Glomerular endothelial cell (primary cell): ENCODE data around the gene UBD. TPM values are rescaled to one million over a fixed set of nuclear protein-coding genes. Genes with fewer than 3 reads are reported as not detected.

ENCODE experiments used
- DNase-seq: peaks from one replicate; pipeline ENCODE4 v3.0.0-alpha.2; 2011; ENCODE audit warnings: low read depth, low spot score; ENCODE audit errors: extremely low read depth
- total RNA-seq: library from RNA; depleted of rRNA; stranded (reverse); fragments of >200 nt; gene quantifications from 2 replicates; pipeline ENCODE4 v1.2.3, GENCODE V29; 2015

Gene UBD
- total RNA-seq, 1 donor from 2014 or later = 52.4 TPM

- no peak for DNase-seq
These were observed 35.5 kb downstream of the UBD start for GRCh38 chr6:29524044-29524443.

- DNase-seq = no peak
These were observed 37.3 kb downstream of the UBD start for GRCh38 chr6:29522227-29522626.

- no peak for DNase-seq
These were observed 38.4 kb downstream of the UBD start for GRCh38 chr6:29521006-29521680.

- DNase-seq = no peak
These were observed 39.3 kb downstream of the UBD start for GRCh38 chr6:29520232-29520631.

GRCh38 chr6:29519291-29520010, 40.1 kb downstream of the UBD start:
- DNase-seq = no peak

- DNase-seq = no peak
These were observed 41.6 kb downstream of the UBD start for GRCh38 chr6:29517728-29518440.

GRCh38 chr6:29517245-29517644, 42.3 kb downstream of the UBD start:
- no peak for DNase-seq

- no peak for DNase-seq
These were observed 43.4 kb downstream of the UBD start for GRCh38 chr6:29516108-29516507.

GRCh38 chr6:29510746-29511300, 48.7 kb downstream of the UBD start:
- no peak for DNase-seq

GRCh38 chr6:29510202-29510601, 49.3 kb downstream of the UBD start:
- DNase-seq = no peak

- no peak for DNase-seq
These were observed 49.8 kb downstream of the UBD start for GRCh38 chr6:29509711-29510110.

- no peak for DNase-seq
These were observed 50.3 kb downstream of the UBD start for GRCh38 chr6:29509239-29509638.

GRCh38 chr6:29507319-29507718, 52.2 kb downstream of the UBD start:
- no peak for DNase-seq

- DNase-seq = no peak
These were observed 53.0 kb downstream of the UBD start for GRCh38 chr6:29506446-29507067.

- DNase-seq = no peak
These were observed 53.7 kb downstream of the UBD start for GRCh38 chr6:29505808-29506207.

Other genes starting within 250 kb of the UBD start
- not detected in 2 replicates for gene OR5V1, start 190.9 kb downstream of the UBD start, total RNA-seq
- not detected in 2 replicates for gene OR12D3, start 184.4 kb downstream of the UBD start, total RNA-seq
- gene OR12D2, start 164.1 kb downstream of the UBD start, total RNA-seq = not detected in 2 replicates
- gene OR12D1, start 144.8 kb downstream of the UBD start, total RNA-seq = not detected in 2 replicates
- not detected in 2 replicates for gene OR10C1, start 120.4 kb downstream of the UBD start, total RNA-seq
- gene OR11A1, start 102.7 kb downstream of the UBD start, total RNA-seq = not detected in 2 replicates
- not detected in 2 replicates for gene OR2H1, start 102.6 kb downstream of the UBD start, total RNA-seq
- gene MAS1L, start 71.8 kb downstream of the UBD start, total RNA-seq = not detected in 2 replicates
- gene OR2H2, start 25.4 kb upstream of the UBD start, total RNA-seq = not detected in 2 replicates
- gene GABBR1, start 73.5 kb upstream of the UBD start, total RNA-seq = 9.4 and 12.0 TPM in 2 replicates
- not detected in 2 replicates for gene MOG, start 97.4 kb upstream of the UBD start, total RNA-seq
- not detected in 2 replicates for gene ZFP57, start 121.4 kb upstream of the UBD start, total RNA-seq
- gene HLA-F, start 163.7 kb upstream of the UBD start, total RNA-seq = 11.2 and 33.7 TPM in 2 replicates